ENCODE measurements around the gene TRIM44. TPM values are rescaled to one million over a fixed set of nuclear protein-coding genes. Genes with fewer than 3 reads are reported as not detected.
"Not testable (repeated sequence)": the region's sequence is repeated elsewhere in the genome, so short reads cannot be mapped to it uniquely, and the experiment has no call there.

The TRIM44 gene
- total RNA-seq, 1 donor from 2014 or later = 42.3 TPM

GRCh38 chr11:35763301-35763700 lies 100.7 kb downstream of the TRIM44 start:
- intact Hi-C loops (cut with micrococcal nuclease) = no loop called here
- TF ChIP-seq CTCF (IDR thresholded peaks at IDR 0.05; ENCODE audit: borderline replicate concordance) = no peak
- H3K36me3 ChIP-seq = no peaks in the 10 kb centered on the region
- no peaks in the 10 kb centered on the region for H3K27me3 ChIP-seq (ENCODE audit: low read depth)
- H3K4me3 ChIP-seq = no peak overlapping the region
- peaks cover 36% of the 10 kb centered on the region for H3K4me1 ChIP-seq
- H3K9me3 ChIP-seq (replicated peaks) = no peaks in the 10 kb centered on the region
- no peak overlapping the region for H3K27ac ChIP-seq (replicated peaks)
- DNase-seq = no peak

DNA sequence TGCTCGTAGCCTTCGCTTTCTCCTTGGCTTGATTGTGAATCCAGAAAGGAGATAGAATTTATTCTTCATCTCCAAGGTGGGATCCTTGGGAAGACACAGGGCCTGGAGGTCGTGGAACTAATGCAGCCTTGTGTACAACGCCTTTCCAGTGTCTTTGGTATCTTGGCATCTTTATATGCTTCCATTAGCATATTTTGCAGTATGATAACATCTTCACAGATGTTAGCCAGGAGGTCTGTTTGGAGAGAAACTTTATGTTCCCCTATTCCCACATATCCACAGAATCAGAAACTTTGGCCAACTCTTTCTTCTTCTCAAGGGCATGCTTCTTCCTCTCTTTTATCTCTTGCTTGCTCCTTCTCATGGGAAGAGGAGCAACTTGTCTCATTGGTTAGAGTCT lies 101.2 kb downstream of the TRIM44 start:
- H3K27ac ChIP-seq (replicated peaks) = no peak overlapping the region
- intact Hi-C loops (cut with micrococcal nuclease) = no loop called here
- no peak for TF ChIP-seq CTCF (IDR thresholded peaks at IDR 0.05; ENCODE audit: borderline replicate concordance)
- no peaks in the 10 kb centered on the region for H3K9me3 ChIP-seq (replicated peaks)
- no peaks in the 10 kb centered on the region for H3K36me3 ChIP-seq
- no peaks in the 10 kb centered on the region for H3K27me3 ChIP-seq (ENCODE audit: low read depth)
- H3K4me3 ChIP-seq = no peak overlapping the region
- DNase-seq = no peak
- H3K4me1 ChIP-seq = peaks cover 36% of the 10 kb centered on the region

GRCh38 chr11:35764417-35764816 lies 101.8 kb downstream of the TRIM44 start:
- Histone ChIP-seq H3K27ac (replicated peaks) (no peak overlapping the region), H3K9me3 (replicated peaks) (no peaks in the 10 kb centered on the region), H3K36me3 (no peaks in the 10 kb centered on the region), H3K27me3 (ENCODE audit: low read depth) (no peaks in the 10 kb centered on the region), H3K4me1 (peaks cover 36% of the 10 kb centered on the region), H3K4me3 (no peak overlapping the region)
- intact Hi-C loops (cut with micrococcal nuclease) = no loop called here
- no peak for TF ChIP-seq CTCF (IDR thresholded peaks at IDR 0.05; ENCODE audit: borderline replicate concordance)
- DNase-seq = no peak

- H3K4me3 ChIP-seq = no peak overlapping the region
- no peak overlapping the region for H3K27ac ChIP-seq (replicated peaks)
- DNase-seq = no peak
- intact Hi-C loops (cut with micrococcal nuclease) = no loop called here
- no peaks in the 10 kb centered on the region for H3K9me3 ChIP-seq (replicated peaks)
- H3K4me1 ChIP-seq = peaks cover 36% of the 10 kb centered on the region
- no peak for TF ChIP-seq CTCF (IDR thresholded peaks at IDR 0.05; ENCODE audit: borderline replicate concordance)
- H3K36me3 ChIP-seq = no peaks in the 10 kb centered on the region
- H3K27me3 ChIP-seq (ENCODE audit: low read depth) = no peaks in the 10 kb centered on the region
Measured at GRCh38 chr11:35765211-35765610, 102.6 kb downstream of the TRIM44 start.

DNA sequence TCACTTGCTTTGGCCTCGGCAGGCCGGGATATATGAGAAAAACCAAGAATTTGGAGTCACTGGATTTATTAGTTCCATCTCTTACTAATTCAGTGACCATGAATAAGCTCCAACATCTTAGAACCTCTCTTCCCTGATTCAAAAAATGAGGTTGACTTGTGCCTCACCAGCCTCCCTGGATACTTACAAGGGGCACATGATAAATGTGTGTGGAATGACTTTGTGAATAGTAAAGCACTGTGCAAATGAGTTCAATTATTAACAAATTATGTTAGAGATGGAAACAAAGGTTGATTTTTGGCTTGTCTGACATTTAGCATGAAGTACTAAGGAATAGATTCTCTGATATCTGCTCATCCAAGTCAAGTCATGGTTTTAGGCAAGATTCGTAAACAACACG lies 104.1 kb downstream of the TRIM44 start:
- Histone ChIP-seq H3K27me3 (ENCODE audit: low read depth) (no peaks in the 10 kb centered on the region), H3K36me3 (no peaks in the 10 kb centered on the region), H3K9me3 (replicated peaks) (no peaks in the 10 kb centered on the region), H3K4me3 (no peak overlapping the region), H3K4me1 (peaks cover 27% of the 10 kb centered on the region), H3K27ac (replicated peaks) (no peak overlapping the region)
- TF ChIP-seq CTCF (IDR thresholded peaks at IDR 0.05; ENCODE audit: borderline replicate concordance) = no peak
- intact Hi-C loops (cut with micrococcal nuclease) = no loop called here
- DNase-seq = no peak

DNA sequence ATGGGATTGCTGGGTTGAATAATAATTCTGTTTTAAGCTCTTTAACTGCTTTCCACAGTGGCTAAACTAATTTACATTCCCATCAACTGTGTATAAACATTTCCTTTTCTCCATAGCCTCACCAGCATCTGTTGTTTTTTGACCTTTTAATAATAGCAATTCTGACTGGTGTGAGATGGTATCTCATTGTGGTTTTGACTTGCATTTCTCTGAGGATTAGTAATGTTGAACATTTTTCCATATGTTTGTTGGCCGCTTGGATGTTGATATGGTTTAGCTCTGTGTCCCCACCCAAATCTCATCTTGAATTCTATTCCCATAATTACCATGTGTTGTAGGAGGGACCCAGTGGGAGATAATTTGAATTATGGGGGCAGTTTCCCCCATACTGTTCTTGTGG lies 107.8 kb downstream of the TRIM44 start:
- H3K27me3 ChIP-seq (ENCODE audit: low read depth); intact Hi-C loops (cut with micrococcal nuclease); H3K27ac ChIP-seq (replicated peaks); DNase-seq; H3K36me3 ChIP-seq; H3K4me3 ChIP-seq; H3K4me1 ChIP-seq: not testable (repeated sequence)
- peaks cover 16% of the 10 kb centered on the region for H3K9me3 ChIP-seq (replicated peaks)
